HepG2 (cell line): ENCODE measurements around the gene DENND2A. TPM values are rescaled to one million over a fixed set of nuclear protein-coding genes. Genes with fewer than 3 reads are reported as not detected.

Source experiments
- ATAC-seq: fragments of 200-7000 bp; cut with Tn5 transposase; 3 replicates; pipeline ENCODE4 v1.9.1; 2020; ENCODE audit warnings: mild to moderate bottlenecking, moderate library complexity
- BruUV-seq: library from RNA; stranded (reverse); fragments of 400-500 nt; replicated peaks from 2 replicates; lab custom pipeline; 2021; lab: Mats Ljungman, UMichigan
- CTCF ChIA-PET: fragments of 300-600 bp; formaldehyde crosslinking; extraction: SDS; loops from one replicate; lab custom pipeline; 2021; ENCODE audit warnings: low total read pairs, inconsistent platforms, low intra/inter-chr PET ratio; lab: Yijun Ruan, JAX
- POLR2A ChIA-PET: fragments of 350-600 bp; sonication (Branson Sonifier 250); formaldehyde crosslinking; loops from one replicate; lab custom pipeline; 2020; ENCODE audit warnings: antibody characterized with exemption, inconsistent platforms; lab: Yijun Ruan, JAX
- DNase-seq: peaks from one replicate; pipeline ENCODE4 v3.0.0-alpha.2; 2015; ENCODE audit warnings: low spot score
- FAIRE-seq: peaks from 3 replicates; lab custom pipeline; 2011; peaks lifted over from hg19 to GRCh38; lab: Jason Lieb, UNC
- H2AFZ ChIP-seq: one replicate; pipeline ENCODE4 v1.6.1; 2011; ENCODE audit warnings: low read length, inconsistent platforms
- H3K27ac ChIP-seq: fragments of 300-600 bp; 3 replicates; pipeline ENCODE4 v1.8.0; 2011; ENCODE audit warnings: mixed run types, mild to moderate bottlenecking, mixed read lengths, low read length, inconsistent platforms; ENCODE audit not compliant: insufficient read depth; ENCODE audit errors: extremely low read length
- H3K27me3 ChIP-seq, 2 experiments: fragments of 200-600 bp in 1 of 2; 2 replicates in 1 of 2; 3 replicates in 1 of 2; pipeline versions ENCODE4 v1.6.0 to v1.8.0; 2011; ENCODE audit warnings: low read length in 2 of 2, mild to moderate bottlenecking in 2 of 2, moderate library complexity in 2 of 2, inconsistent platforms in 1 of 2; ENCODE audit not compliant: insufficient read depth in 2 of 2, control insufficient read depth in 1 of 2
- H3K36me3 ChIP-seq, 2 experiments: fragments of 200-600 bp in 1 of 2; replicated peaks in 1 of 2; 2 replicates in 1 of 2; 3 replicates in 1 of 2; pipeline versions ENCODE4 v1.5.1 to v1.8.0; 2011; ENCODE audit warnings: low read length in 2 of 2, inconsistent platforms in 1 of 2; ENCODE audit not compliant: insufficient read depth in 2 of 2, control insufficient read depth in 1 of 2
- H3K4me1 ChIP-seq: 2 replicates; pipeline ENCODE4 v1.5.1; 2012; ENCODE audit warnings: low read length, inconsistent platforms; ENCODE audit not compliant: insufficient read depth
- H3K4me2 ChIP-seq: 2 replicates; pipeline ENCODE4 v1.6.0; 2011; ENCODE audit warnings: low read depth, low read length, inconsistent platforms
- H3K4me3 ChIP-seq, 3 experiments: fragments of 200-600 bp in 1 of 3; sonication (generic), shearing (Covaris generic) in 1 of 3; replicated peaks in 1 of 3; 2 replicates each; pipeline ENCODE4 v1.5.1; 2011 to 2016; ENCODE audit warnings: low read length in 3 of 3, inconsistent platforms in 2 of 3, low read depth in 2 of 3, mild to moderate bottlenecking in 2 of 3, control low read depth in 1 of 3, mixed read lengths in 1 of 3; ENCODE audit not compliant: insufficient read depth in 1 of 3
- H3K79me2 ChIP-seq: one replicate; pipeline ENCODE4 v1.6.1; 2011; ENCODE audit warnings: low read length, inconsistent platforms; ENCODE audit not compliant: insufficient read depth
- H3K9ac ChIP-seq: 2 replicates; pipeline ENCODE4 v1.6.0; 2011; ENCODE audit warnings: mild to moderate bottlenecking, low read depth, low read length, inconsistent platforms; ENCODE audit not compliant: insufficient read depth
- H3K9me3 ChIP-seq: 2 replicates; pipeline ENCODE4 v1.5.1; 2012; ENCODE audit warnings: mild to moderate bottlenecking, low read length
- H4K20me1 ChIP-seq: 2 replicates; pipeline ENCODE4 v1.6.0; 2011; ENCODE audit warnings: inconsistent platforms, mild to moderate bottlenecking, low read length, moderate library complexity; ENCODE audit not compliant: insufficient read depth
- FOSL2 ChIP-seq: sonication (generic); formaldehyde crosslinking; IDR thresholded peaks from 2 replicates; pipeline ENCODE4 v1.4.0; 2020; ENCODE audit warnings: missing genetic modification reagents
- SIN3B ChIP-seq: fragments of 150-350 bp; IDR thresholded peaks from 2 replicates; pipeline ENCODE4 v1.6.1; 2014; ENCODE audit warnings: low read length
- ZNF644 ChIP-seq: IDR thresholded peaks from 2 replicates; pipeline ENCODE4 v1.6.1; 2016; ENCODE audit warnings: low read depth
- WGBS: methylation state at CpG from one replicate; pipeline ENCODE4 v1.1.6; 2017; ENCODE audit warnings: low lambda C conversion rate; 5-methylcytosine and 5-hydroxymethylcytosine counted together
- in situ Hi-C: cut with HindIII; loops from 2 replicates; pipeline ENCODE4 v1.10.0; 2017; ENCODE audit warnings: low pct_unique_long_range_greater_than_20kb; ENCODE audit not compliant: extremely low pct_ligation_motif_present
- intact Hi-C: fragments of 100-400 bp; cut with micrococcal nuclease; formaldehyde crosslinking; loops from one replicate; pipeline ENCODE4 v1.10.0; 2022; ENCODE audit not compliant: unreplicated experiment
- polyA plus RNA-seq, 8 experiments: library from polyadenylated mRNA; depleted of rRNA in 3 of 8; stranded (reverse) in 7 of 8; unstranded in 1 of 8; fragments of >200 nt; fragmentation: Illumina TruSeq in 4 of 8; extraction: Trizol in 4 of 8; gene quantifications; 2 replicates each; pipeline versions ENCODE4 v1.2.1 to v1.2.3, GENCODE V29; 2011 to 2016; ENCODE audit warnings: low read depth in 4 of 8, missing spikeins in 1 of 8, mixed read lengths in 1 of 8; ENCODE audit not compliant: insufficient read depth in 1 of 8
- total RNA-seq, 5 experiments: library from RNA; depleted of rRNA; stranded (reverse); fragments of >200 nt; fragmentation: Illumina TruSeq; extraction: Trizol; gene quantifications; 2 replicates each; pipeline ENCODE4 v1.2.3, GENCODE V29; 2016; ENCODE audit warnings: low read depth in 1 of 5
- TF ChIP-seq, protein P1 (sequence below): sonication (generic); formaldehyde crosslinking; IDR thresholded peaks from 2 replicates; pipeline ENCODE4 v1.5.0; 2020; ENCODE audit warnings: mild to moderate bottlenecking, missing genetic modification reagents, moderate library complexity
- TF ChIP-seq, protein P2 (sequence below): sonication (generic); formaldehyde crosslinking; IDR thresholded peaks from 2 replicates; pipeline ENCODE4 v1.5.1; 2020; ENCODE audit warnings: mild to moderate bottlenecking, missing genetic modification reagents, moderate library complexity

The DENND2A gene
- total and polyA plus RNA-seq, 2 of the 13 experiments (the other 11 are each of a cell fraction or from before 2014, with no cell fraction given) = not detected

DNA sequence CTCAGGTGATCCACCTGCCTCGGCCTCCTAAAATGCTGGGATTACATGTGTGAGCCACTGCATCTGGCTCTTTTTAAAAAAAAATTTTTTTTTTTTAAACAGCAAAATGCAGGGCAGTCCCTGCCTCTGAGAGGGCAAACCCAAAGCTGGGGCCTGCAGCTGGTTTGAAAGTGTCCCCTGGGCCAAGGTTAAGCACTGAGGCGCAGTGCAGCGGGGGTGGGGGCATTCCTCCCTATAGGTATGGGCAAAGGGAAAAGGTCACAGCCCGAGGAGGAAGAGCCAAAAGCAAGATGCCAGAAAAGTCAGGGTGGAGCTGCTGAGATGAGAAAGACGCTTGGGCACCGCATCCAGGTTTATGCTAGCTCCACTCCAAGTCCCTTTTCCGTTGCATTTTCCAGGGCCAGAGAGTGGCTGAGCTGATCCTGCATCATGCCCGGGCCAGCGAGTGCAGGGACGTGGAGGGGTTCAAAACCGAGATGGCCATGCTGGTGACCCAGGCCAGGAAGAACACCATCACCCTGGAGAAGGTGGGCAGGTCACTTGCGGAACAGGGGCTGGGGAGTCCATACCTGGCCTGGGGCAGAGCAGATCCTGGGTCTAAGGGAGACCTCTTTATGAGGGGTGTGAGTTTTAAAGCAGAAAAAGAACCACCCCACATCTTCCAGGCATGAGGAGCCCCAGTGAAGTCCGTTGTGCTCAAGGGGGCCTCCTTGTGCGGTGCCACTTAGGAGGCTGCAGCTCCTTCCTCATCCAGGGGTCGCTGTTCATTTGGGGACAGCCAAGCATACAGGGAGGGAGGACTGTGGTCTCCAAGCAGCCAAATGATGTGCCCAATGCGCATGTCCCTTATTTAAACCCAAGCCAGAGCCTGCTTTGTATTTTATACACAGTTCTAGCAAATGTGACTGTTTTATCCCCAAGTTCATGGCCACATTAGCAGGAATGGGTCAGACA lies 48.9 kb upstream of the DENND2A start:
- Histone ChIP-seq H3K79me2 (no peaks in the 10 kb centered on the region), H3K4me3 (no peak overlapping the region), H4K20me1 (no peaks in the 10 kb centered on the region), H3K27ac (no peak overlapping the region), H3K36me3 (peaks cover 2 to 13% of the 10 kb centered on the region in 2 experiments; a peak in 3 of 5 replicates), H3K9me3 (no peaks in the 10 kb centered on the region), H3K4me2 (no peak overlapping the region), H3K27me3 (no peaks in the 10 kb centered on the region), H2AFZ (no peak overlapping the region), H3K4me1 (peaks cover 8% of the 10 kb centered on the region; the same call in 1 of the 2 replicates), H3K9ac (no peak overlapping the region)
- POLR2A ChIA-PET = no interaction called here
- no TSS peak for BruUV-seq
- CTCF ChIA-PET = no interaction called here
- in situ Hi-C loops (loop anchor here (25.0 kb wide), 1 partner anchor 323 kb away; the partner anchor contains the start of gene MRPS33), intact Hi-C loops (no loop called here)
- FAIRE-seq = no peak
- 96% methylated on average over 15 of the region's 16 CpGs for WGBS
- TF ChIP-seq SIN3B (no peak), FOSL2 (CRISPR knock-in tag) (no peak), ZNF644 (CRISPR knock-in tag) (no peak)
- TF ChIP-seq, protein P1, sequence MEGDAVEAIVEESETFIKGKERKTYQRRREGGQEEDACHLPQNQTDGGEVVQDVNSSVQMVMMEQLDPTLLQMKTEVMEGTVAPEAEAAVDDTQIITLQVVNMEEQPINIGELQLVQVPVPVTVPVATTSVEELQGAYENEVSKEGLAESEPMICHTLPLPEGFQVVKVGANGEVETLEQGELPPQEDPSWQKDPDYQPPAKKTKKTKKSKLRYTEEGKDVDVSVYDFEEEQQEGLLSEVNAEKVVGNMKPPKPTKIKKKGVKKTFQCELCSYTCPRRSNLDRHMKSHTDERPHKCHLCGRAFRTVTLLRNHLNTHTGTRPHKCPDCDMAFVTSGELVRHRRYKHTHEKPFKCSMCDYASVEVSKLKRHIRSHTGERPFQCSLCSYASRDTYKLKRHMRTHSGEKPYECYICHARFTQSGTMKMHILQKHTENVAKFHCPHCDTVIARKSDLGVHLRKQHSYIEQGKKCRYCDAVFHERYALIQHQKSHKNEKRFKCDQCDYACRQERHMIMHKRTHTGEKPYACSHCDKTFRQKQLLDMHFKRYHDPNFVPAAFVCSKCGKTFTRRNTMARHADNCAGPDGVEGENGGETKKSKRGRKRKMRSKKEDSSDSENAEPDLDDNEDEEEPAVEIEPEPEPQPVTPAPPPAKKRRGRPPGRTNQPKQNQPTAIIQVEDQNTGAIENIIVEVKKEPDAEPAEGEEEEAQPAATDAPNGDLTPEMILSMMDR (CRISPR knock-in tag) = no peak
- TF ChIP-seq, protein P2, sequence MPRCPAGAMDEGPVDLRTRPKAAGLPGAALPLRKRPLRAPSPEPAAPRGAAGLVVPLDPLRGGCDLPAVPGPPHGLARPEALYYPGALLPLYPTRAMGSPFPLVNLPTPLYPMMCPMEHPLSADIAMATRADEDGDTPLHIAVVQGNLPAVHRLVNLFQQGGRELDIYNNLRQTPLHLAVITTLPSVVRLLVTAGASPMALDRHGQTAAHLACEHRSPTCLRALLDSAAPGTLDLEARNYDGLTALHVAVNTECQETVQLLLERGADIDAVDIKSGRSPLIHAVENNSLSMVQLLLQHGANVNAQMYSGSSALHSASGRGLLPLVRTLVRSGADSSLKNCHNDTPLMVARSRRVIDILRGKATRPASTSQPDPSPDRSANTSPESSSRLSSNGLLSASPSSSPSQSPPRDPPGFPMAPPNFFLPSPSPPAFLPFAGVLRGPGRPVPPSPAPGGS = no peak
- DNase-seq = no peak
- ATAC-seq = no peak
